ENCODE measurements around the gene GCNA. TPM values are rescaled to one million over a fixed set of nuclear protein-coding genes. Genes with fewer than 3 reads are reported as not detected.
"Not testable (repeated sequence)": the region's sequence is repeated elsewhere in the genome, so short reads cannot be mapped to it uniquely, and the experiment has no call there.

Gene GCNA
- total RNA-seq, 1 donor from 2014 or later = 0.96 TPM

DNA sequence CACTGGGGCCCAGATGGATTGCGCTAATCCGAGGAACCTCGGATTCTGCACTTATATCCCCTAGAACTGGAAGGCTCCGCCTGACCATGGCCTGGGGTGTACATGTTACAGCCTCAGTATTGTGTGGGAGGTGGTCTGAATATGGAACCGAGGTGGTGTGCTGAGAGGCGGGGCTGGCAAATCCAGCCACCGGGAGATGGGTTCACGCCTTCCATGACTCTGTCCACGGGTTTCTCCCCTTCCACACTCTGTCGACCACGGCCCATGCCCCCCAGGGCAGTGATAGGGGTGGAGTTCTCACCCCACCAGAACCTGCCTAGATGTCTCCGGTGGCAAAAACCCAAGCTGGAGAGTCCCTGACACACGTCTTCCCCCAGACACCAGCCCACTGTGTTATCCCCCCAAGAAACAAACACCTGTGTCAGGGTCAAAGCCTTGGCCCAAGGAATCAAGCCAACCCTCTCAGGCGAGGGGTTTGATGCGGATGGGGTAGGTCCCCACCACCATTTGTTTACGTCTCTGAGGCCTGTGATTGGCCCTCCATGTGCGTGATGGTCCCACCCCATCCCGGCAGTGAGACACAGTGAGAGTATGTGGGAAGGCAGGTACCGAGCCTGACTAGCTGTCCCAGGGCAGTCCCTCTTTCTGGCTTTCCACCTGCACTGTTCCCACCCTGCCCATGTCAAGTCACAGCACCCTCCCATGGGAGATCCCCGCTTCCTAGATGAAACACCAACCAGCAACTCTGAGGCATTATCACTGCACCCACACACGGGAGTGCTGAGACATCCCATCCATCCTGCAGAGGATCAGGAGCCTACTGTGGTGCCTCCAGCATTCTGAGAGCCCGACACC lies 82.6 kb downstream of the GCNA start:
- Histone ChIP-seq H3K9me3 (no peaks in the 10 kb centered on the region), H3K4me1 (no peaks in the 10 kb centered on the region), H3K27ac (no peak overlapping the region), H3K36me3 (no peaks in the 10 kb centered on the region), H3K4me3 (no peak overlapping the region), H3K27me3 (no peaks in the 10 kb centered on the region)
- TF ChIP-seq, protein P1, sequence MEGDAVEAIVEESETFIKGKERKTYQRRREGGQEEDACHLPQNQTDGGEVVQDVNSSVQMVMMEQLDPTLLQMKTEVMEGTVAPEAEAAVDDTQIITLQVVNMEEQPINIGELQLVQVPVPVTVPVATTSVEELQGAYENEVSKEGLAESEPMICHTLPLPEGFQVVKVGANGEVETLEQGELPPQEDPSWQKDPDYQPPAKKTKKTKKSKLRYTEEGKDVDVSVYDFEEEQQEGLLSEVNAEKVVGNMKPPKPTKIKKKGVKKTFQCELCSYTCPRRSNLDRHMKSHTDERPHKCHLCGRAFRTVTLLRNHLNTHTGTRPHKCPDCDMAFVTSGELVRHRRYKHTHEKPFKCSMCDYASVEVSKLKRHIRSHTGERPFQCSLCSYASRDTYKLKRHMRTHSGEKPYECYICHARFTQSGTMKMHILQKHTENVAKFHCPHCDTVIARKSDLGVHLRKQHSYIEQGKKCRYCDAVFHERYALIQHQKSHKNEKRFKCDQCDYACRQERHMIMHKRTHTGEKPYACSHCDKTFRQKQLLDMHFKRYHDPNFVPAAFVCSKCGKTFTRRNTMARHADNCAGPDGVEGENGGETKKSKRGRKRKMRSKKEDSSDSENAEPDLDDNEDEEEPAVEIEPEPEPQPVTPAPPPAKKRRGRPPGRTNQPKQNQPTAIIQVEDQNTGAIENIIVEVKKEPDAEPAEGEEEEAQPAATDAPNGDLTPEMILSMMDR (IDR thresholded peaks at IDR 0.05) = no peak
- intact Hi-C loops (cut with DNase I) = no loop called here
- no peak for DNase-seq (ENCODE audit: low spot score in 2 of 2)

DNA sequence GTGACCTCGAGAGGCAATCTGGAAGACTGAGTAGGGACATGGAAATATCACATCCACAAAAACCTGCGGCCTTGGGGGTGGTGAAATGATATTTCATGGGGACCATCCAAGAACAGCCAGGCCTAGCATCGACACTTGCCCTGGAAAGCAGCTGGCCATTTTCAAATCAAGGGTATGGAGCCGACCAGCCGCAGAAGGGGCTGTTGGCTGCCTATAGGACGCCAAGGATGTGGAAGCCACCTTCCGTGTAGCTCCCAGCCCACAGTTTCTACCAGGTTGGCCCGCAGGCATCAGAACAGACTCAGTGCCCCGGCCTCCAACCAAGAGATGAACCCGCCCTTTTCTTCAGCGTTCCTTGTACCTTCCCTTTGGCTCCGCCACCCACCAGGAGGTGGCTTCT lies 83.7 kb downstream of the GCNA start:
- H3K36me3 ChIP-seq = no peaks in the 10 kb centered on the region
- no peak overlapping the region for H3K27ac ChIP-seq
- no peaks in the 10 kb centered on the region for H3K4me1 ChIP-seq
- TF ChIP-seq, protein P1 (IDR thresholded peaks at IDR 0.05) = no peak
- H3K27me3 ChIP-seq = no peaks in the 10 kb centered on the region
- intact Hi-C loops (cut with DNase I) = no loop called here
- no peaks in the 10 kb centered on the region for H3K9me3 ChIP-seq
- no peak overlapping the region for H3K4me3 ChIP-seq
- no peak for DNase-seq (ENCODE audit: low spot score in 2 of 2)

DNA sequence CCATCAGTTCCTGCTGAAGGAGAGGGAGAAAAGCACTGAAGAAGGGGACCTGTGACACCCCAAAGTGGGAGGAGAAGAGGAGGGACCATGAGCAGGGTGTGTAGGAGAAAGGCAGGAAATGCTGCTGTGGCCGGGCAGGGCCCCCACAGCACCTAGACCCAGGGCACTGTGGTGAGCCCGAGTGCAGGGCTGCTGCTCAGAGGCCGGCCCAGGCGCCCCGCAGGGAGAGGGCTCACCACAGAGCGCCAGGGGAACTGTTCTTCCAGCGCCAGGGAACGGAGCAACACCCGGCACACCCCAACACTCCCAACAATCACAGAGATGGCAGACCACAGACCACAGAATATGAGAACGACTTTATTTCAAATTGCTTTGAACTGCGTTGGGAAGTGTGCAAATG lies 84.4 kb downstream of the GCNA start:
- H3K4me1 ChIP-seq; H3K27ac ChIP-seq; DNase-seq (ENCODE audit: low spot score in 2 of 2); H3K36me3 ChIP-seq; intact Hi-C loops (cut with DNase I); H3K4me3 ChIP-seq; H3K9me3 ChIP-seq; H3K27me3 ChIP-seq: not testable (repeated sequence)

Other genes starting within 250 kb of the GCNA start
- 63.2 TPM for gene TAF1, start 212.1 kb upstream of the GCNA start, total RNA-seq
- 64.2 TPM for gene OGT, start 45.3 kb upstream of the GCNA start, total RNA-seq
- not detected for gene CXCR3, start 40.1 kb downstream of the GCNA start, total RNA-seq
- not detected for gene CXorf49, start 139.8 kb downstream of the GCNA start, total RNA-seq
- not detected for gene CXorf49B, start 184.9 kb downstream of the GCNA start, total RNA-seq